ENCODE measurements around the gene RXRA. TPM values are rescaled to one million over a fixed set of nuclear protein-coding genes. Genes with fewer than 3 reads are reported as not detected.

Gene RXRA
- total RNA-seq, 1 donor from 2014 or later, result 85.7 TPM

DNA sequence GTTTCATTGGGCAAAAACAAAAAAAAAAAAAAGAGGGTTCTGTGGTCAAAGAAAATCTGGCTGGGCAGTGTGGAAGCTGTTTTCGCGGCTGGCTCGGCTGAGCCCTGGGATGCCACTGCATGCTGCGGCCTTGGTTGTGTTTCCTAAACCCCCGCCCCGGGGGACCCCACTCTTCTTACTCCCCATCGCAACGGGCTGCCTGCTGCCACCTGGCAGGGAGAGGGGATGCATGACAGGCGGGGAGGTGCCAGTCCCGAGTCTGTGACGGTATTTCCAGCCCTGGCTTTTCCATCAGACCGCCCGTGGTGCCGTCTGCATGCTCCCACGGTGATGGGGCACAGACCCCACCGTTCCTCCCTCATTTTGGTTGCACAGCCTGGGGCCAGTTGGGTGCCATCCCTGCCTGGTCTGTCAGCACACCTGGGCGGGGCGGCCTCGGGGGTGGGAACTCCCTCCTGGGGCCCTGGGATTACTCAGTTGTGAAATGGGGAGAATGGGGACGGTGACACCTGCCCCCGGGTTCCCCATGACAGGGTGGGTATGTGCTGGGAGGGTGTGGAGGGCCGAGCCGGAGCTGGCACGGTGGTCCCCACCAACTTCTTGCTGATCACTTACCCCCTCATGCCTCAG, 101.0 kb downstream of the RXRA start:
- ATAC-seq (no peak), DNase-seq (no peak)
- no peaks in the 10 kb centered on the region for H3K9me3 ChIP-seq
- intact Hi-C loops (cut with DNase I), result no loop called here
- H3K27ac ChIP-seq, result no peak overlapping the region
- H3K4me1 ChIP-seq, result peaks cover 11% of the 10 kb centered on the region
- no peak overlapping the region for H3K4me3 ChIP-seq
- peaks cover 72% of the 10 kb centered on the region for H3K36me3 ChIP-seq
- TF ChIP-seq, protein P1, sequence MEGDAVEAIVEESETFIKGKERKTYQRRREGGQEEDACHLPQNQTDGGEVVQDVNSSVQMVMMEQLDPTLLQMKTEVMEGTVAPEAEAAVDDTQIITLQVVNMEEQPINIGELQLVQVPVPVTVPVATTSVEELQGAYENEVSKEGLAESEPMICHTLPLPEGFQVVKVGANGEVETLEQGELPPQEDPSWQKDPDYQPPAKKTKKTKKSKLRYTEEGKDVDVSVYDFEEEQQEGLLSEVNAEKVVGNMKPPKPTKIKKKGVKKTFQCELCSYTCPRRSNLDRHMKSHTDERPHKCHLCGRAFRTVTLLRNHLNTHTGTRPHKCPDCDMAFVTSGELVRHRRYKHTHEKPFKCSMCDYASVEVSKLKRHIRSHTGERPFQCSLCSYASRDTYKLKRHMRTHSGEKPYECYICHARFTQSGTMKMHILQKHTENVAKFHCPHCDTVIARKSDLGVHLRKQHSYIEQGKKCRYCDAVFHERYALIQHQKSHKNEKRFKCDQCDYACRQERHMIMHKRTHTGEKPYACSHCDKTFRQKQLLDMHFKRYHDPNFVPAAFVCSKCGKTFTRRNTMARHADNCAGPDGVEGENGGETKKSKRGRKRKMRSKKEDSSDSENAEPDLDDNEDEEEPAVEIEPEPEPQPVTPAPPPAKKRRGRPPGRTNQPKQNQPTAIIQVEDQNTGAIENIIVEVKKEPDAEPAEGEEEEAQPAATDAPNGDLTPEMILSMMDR (IDR thresholded peaks at IDR 0.05), result no peak
- H3K27me3 ChIP-seq (ENCODE audit: low read depth), result no peaks in the 10 kb centered on the region

DNA sequence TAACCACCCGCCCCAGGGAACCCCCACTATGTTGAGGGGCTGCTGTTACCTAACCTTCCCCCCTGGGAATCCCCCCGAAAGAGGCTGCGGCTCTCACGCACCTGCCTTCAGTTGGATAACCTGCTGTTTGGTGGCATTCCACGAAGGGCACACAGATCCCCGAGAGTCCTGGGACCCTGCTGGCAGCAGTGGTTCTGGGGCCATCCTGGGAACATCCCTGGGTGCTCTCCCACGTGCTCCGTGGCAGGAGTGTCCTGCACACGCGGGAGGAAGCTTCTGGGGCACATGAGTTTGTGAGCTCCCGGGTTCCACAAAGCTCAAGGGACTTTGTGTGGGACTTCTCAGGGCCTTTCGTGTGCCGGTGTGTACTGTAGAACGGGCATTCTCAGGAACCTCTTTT, 102.3 kb downstream of the RXRA start:
- ATAC-seq (no peak), DNase-seq (no peak)
- Histone ChIP-seq H3K4me1 (peaks cover 24% of the 10 kb centered on the region), H3K27ac (no peak overlapping the region), H3K9me3 (no peaks in the 10 kb centered on the region), H3K36me3 (peaks cover 68% of the 10 kb centered on the region), H3K4me3 (no peak overlapping the region), H3K27me3 (ENCODE audit: low read depth) (no peaks in the 10 kb centered on the region)
- intact Hi-C loops (cut with DNase I), result no loop called here
- TF ChIP-seq, protein P1 (IDR thresholded peaks at IDR 0.05), result no peak

DNA sequence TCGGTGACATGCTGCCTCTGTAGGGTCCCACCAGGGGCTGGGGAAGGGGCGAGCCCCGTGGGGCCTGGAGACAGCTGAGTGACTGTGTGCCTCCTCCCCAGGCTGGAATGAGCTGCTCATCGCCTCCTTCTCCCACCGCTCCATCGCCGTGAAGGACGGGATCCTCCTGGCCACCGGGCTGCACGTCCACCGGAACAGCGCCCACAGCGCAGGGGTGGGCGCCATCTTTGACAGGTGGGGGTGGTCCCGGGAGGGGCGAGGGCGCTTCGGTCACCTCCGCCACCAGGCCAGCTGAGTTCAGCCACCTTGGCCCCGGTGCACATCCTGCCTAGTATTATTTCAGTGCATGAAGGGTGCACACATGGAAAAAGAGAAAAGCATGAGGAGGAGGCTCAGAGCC, 102.8 kb downstream of the RXRA start:
- no peak overlapping the region for H3K4me3 ChIP-seq
- H3K9me3 ChIP-seq, result no peaks in the 10 kb centered on the region
- TF ChIP-seq, protein P1 (IDR thresholded peaks at IDR 0.05), result no peak
- no peak for ATAC-seq
- intact Hi-C loops (cut with DNase I), result no loop called here
- H3K27me3 ChIP-seq (ENCODE audit: low read depth), result no peaks in the 10 kb centered on the region
- peaks cover 68% of the 10 kb centered on the region for H3K36me3 ChIP-seq
- no peak overlapping the region for H3K27ac ChIP-seq
- DNase-seq, result no peak
- peaks cover 29% of the 10 kb centered on the region for H3K4me1 ChIP-seq

DNA sequence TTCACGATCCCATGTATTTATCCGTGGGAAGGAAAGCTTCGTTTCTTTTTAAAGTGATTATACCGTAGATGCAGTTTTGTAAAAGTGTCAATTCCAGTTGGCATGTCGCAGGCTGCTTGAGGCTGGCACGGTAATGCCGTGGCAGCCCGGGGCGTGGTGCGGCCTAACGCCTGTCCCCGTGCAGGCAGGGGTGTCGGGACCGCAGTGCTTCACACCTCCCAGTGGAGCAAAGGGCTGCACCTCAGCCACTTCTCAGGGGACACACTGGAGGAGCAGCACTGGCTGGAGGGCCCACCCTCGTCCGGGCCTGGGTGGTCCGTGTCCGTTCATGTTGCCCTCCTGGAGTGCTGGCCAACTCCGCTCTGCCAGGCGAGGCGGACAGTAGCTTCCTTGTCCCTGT, 103.2 kb downstream of the RXRA start:
- H3K9me3 ChIP-seq, result no peaks in the 10 kb centered on the region
- no peak overlapping the region for H3K27ac ChIP-seq
- TF ChIP-seq, protein P1 (IDR thresholded peaks at IDR 0.05), result no peak
- H3K4me1 ChIP-seq, result peaks cover 34% of the 10 kb centered on the region
- H3K36me3 ChIP-seq, result peaks cover 68% of the 10 kb centered on the region
- no peak overlapping the region for H3K4me3 ChIP-seq
- intact Hi-C loops (cut with DNase I), result no loop called here
- no peak for DNase-seq
- H3K27me3 ChIP-seq (ENCODE audit: low read depth), result no peaks in the 10 kb centered on the region
- ATAC-seq, result no peak

DNA sequence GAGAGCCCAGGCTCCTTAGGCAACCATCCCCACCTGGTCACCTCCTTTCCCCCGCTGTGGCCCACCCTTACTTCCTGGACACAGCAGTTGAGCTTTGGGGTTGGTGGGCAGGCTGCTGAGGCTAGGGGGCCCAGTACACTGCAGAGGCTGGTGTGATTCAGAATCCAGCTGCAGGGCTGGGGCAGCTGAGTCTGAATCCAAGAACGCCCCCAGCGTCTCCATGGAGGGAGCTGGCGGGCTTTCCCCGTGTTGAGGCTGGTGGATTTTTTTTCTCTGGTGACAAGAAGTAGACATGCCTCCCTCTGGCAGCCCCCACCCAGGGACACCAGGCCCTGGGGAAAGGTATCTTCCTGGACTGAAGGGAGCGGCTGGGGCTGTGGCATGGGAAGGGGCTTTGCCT, 104.8 kb downstream of the RXRA start:
- Histone ChIP-seq H3K27me3 (ENCODE audit: low read depth) (no peaks in the 10 kb centered on the region), H3K4me1 (peaks cover 48% of the 10 kb centered on the region), H3K27ac (peak overlapping the region; percentile 18), H3K36me3 (peaks cover 67% of the 10 kb centered on the region), H3K9me3 (no peaks in the 10 kb centered on the region), H3K4me3 (no peak overlapping the region)
- ATAC-seq (no peak), DNase-seq (no peak)
- intact Hi-C loops (cut with DNase I), result no loop called here
- TF ChIP-seq, protein P1 (IDR thresholded peaks at IDR 0.05), result no peak

All from lower lobe of right lung (tissue), 2 donors.